GM18868 (cell line): Measurements from ENCODE around the gene SEPTIN3.

Experiments used
- ATAC-seq: cut with Tn5 transposase; IDR thresholded peaks from one replicate; pipeline ENCODE4 v1.9.1; 2021; ENCODE audit warnings: mild to moderate bottlenecking, moderate library complexity; ENCODE audit not compliant: unreplicated experiment

Gene SEPTIN3

GRCh38 chr22:41974691-41975290 lies 5.5 kb downstream of the SEPTIN3 start:
- ATAC-seq, result no peak

GRCh38 chr22:41975299-41976069 lies 6.2 kb downstream of the SEPTIN3 start:
- ATAC-seq, result no peak

GRCh38 chr22:41976070-41976901 lies 7.0 kb downstream of the SEPTIN3 start:
- no peak for ATAC-seq

GRCh38 chr22:41976961-41977566 lies 7.8 kb downstream of the SEPTIN3 start:
- no peak for ATAC-seq

- ATAC-seq, result no peak
Observed at GRCh38 chr22:41978732-41979131, 9.5 kb downstream of the SEPTIN3 start.

- no peak for ATAC-seq
Observed at GRCh38 chr22:41979423-41980250, 10.4 kb downstream of the SEPTIN3 start.

GRCh38 chr22:41982865-41983264 lies 13.6 kb downstream of the SEPTIN3 start:
- no peak for ATAC-seq

GRCh38 chr22:41983513-41984405 lies 14.5 kb downstream of the SEPTIN3 start:
- no peak for ATAC-seq

GRCh38 chr22:41987276-41987675 lies 18.0 kb downstream of the SEPTIN3 start:
- no peak for ATAC-seq

- ATAC-seq, result no peak
Observed at GRCh38 chr22:41989246-41989645, 20.0 kb downstream of the SEPTIN3 start.

- no peak for ATAC-seq
Observed at GRCh38 chr22:41991111-41991510, 21.9 kb downstream of the SEPTIN3 start.

- no peak for ATAC-seq
Observed at GRCh38 chr22:41992496-41992895, 23.3 kb downstream of the SEPTIN3 start.

- ATAC-seq, result no peak
Observed at GRCh38 chr22:41995211-41995610, 26.0 kb downstream of the SEPTIN3 start.

GRCh38 chr22:41996826-41997225 lies 27.6 kb downstream of the SEPTIN3 start:
- no peak for ATAC-seq

GRCh38 chr22:41998361-41999261 lies 29.4 kb downstream of the SEPTIN3 start, which contains the start of gene WBP2NL:
TSS of gene WBP2NL (plus strand) at chr22:41998788. CDS start at chr22:41998819, 31 bp downstream.
- no peak for ATAC-seq

GRCh38 chr22:42000466-42000865 lies 31.2 kb downstream of the SEPTIN3 start:
- ATAC-seq, result no peak

GRCh38 chr22:42001121-42001520 lies 31.9 kb downstream of the SEPTIN3 start:
- ATAC-seq, result no peak

GRCh38 chr22:42001706-42002105 lies 32.5 kb downstream of the SEPTIN3 start:
- no peak for ATAC-seq
